Cardiac muscle cell (in vitro differentiated cells and primary cell): ENCODE data around the gene COTL1. TPM values are rescaled to one million over a fixed set of nuclear protein-coding genes. Genes with fewer than 3 reads are reported as not detected.

ENCODE experiments used
- DNase-seq, 2 donors: peaks; one replicate each; pipeline versions ENCODE4 v3.0.0 to v3.0.0-alpha.2; 2010 to 2017; ENCODE audit warnings: low read depth in 1 of 2, low spot score in 1 of 2
- H3K27ac ChIP-seq: fragments of 200-600 bp; sonication (generic); 2 replicates; pipeline ENCODE4 v1.5.1; 2016
- H3K27me3 ChIP-seq: fragments of 200-600 bp; sonication (generic); 2 replicates; pipeline ENCODE4 v1.6.0; 2016; ENCODE audit warnings: control low read depth
- H3K36me3 ChIP-seq: fragments of 200-600 bp; sonication (generic); 2 replicates; pipeline ENCODE4 v1.5.1; 2016; ENCODE audit warnings: control low read depth
- H3K4me1 ChIP-seq: fragments of 200-600 bp; sonication (generic); 2 replicates; pipeline ENCODE4 v1.8.1; 2017; ENCODE audit warnings: low read depth, mild to moderate bottlenecking, mixed run types
- H3K4me3 ChIP-seq: fragments of 200-600 bp; sonication (generic); 2 replicates; pipeline ENCODE4 v1.5.1; 2016; ENCODE audit warnings: mild to moderate bottlenecking
- H3K9me3 ChIP-seq: fragments of 200-600 bp; sonication (generic); 2 replicates; pipeline ENCODE4 v1.5.1; 2017; ENCODE audit warnings: low read depth, mild to moderate bottlenecking, control low read depth
- CTCF ChIP-seq: IDR thresholded peaks from 2 replicates; pipeline ENCODE4 v1.5.1; 2012; ENCODE audit warnings: low read depth, mild to moderate bottlenecking, low read length
- polyA plus RNA-seq: library from polyadenylated mRNA; unstranded; fragments of >200 nt; fragmentation: Nextera tagmentation; extraction: Ambion mirVana; gene quantifications from 2 replicates; pipeline ENCODE4 v1.2.1, GENCODE V29; 2016
- total RNA-seq: library from RNA; depleted of rRNA; stranded (reverse); fragments of >200 nt; gene quantifications from 2 replicates; pipeline ENCODE4 v1.2.3, GENCODE V29; 2016

The COTL1 gene
- total and polyA plus RNA-seq, 2 experiments from 2014 or later = 32.3 to 70.2 TPM

GRCh38 chr16:84568066-84568465 is 49.8 kb downstream of the COTL1 start:
- no peak for TF ChIP-seq CTCF
- Histone ChIP-seq H3K27ac (no peak overlapping the region), H3K4me1 (peaks cover 3% of the 10 kb centered on the region), H3K36me3 (no peaks in the 10 kb centered on the region), H3K27me3 (no peaks in the 10 kb centered on the region), H3K9me3 (no peaks in the 10 kb centered on the region), H3K4me3 (no peak overlapping the region)
- no peak for DNase-seq

- H3K36me3 ChIP-seq = no peaks in the 10 kb centered on the region
- no peak overlapping the region for H3K4me3 ChIP-seq
- DNase-seq = no peak
- H3K27me3 ChIP-seq = no peaks in the 10 kb centered on the region
- H3K27ac ChIP-seq = no peak overlapping the region
- H3K4me1 ChIP-seq = peaks cover 3% of the 10 kb centered on the region
- no peaks in the 10 kb centered on the region for H3K9me3 ChIP-seq
- no peak for TF ChIP-seq CTCF
Measured at GRCh38 chr16:84567286-84567962, 50.5 kb downstream of the COTL1 start.

GRCh38 chr16:84566545-84567257 is 51.2 kb downstream of the COTL1 start:
- Histone ChIP-seq H3K9me3 (no peaks in the 10 kb centered on the region), H3K27me3 (no peaks in the 10 kb centered on the region), H3K27ac (no peak overlapping the region), H3K4me1 (peaks cover 3% of the 10 kb centered on the region), H3K36me3 (no peaks in the 10 kb centered on the region), H3K4me3 (no peak overlapping the region)
- DNase-seq = no peak
- no peak for TF ChIP-seq CTCF

- no peak for TF ChIP-seq CTCF
- no peaks in the 10 kb centered on the region for H3K27me3 ChIP-seq
- peaks cover 2% of the 10 kb centered on the region for H3K4me1 ChIP-seq
- DNase-seq = no peak
- no peaks in the 10 kb centered on the region for H3K36me3 ChIP-seq
- H3K9me3 ChIP-seq = no peaks in the 10 kb centered on the region
- H3K27ac ChIP-seq = no peak overlapping the region
- H3K4me3 ChIP-seq = no peak overlapping the region
Measured at GRCh38 chr16:84565669-84566495, 52.0 kb downstream of the COTL1 start.

- Histone ChIP-seq H3K27me3 (no peaks in the 10 kb centered on the region), H3K27ac (no peak overlapping the region), H3K9me3 (no peaks in the 10 kb centered on the region), H3K36me3 (no peaks in the 10 kb centered on the region), H3K4me1 (no peaks in the 10 kb centered on the region), H3K4me3 (no peak overlapping the region)
- DNase-seq = no peak
- TF ChIP-seq CTCF = no peak
Measured at GRCh38 chr16:84563786-84564420, 54.0 kb downstream of the COTL1 start.
